Adrenal gland (tissue), 5 donors: Measurements from ENCODE around the gene NAV2.

ENCODE experiments used
- CTCF ChIP-seq, 6 experiments: fragments of 450-650 bp in 4 of 6; fragments of 200-600 bp in 2 of 6; sonication (generic) in 1 of 6; IDR thresholded peaks; 1 replicate in 5 of 6; 2 replicates in 1 of 6; pipeline versions ENCODE4 v1.5.1 to v1.8.0; 2016 to 2021; ENCODE audit warnings: antibody characterized with exemption in 6 of 6, mild to moderate bottlenecking in 2 of 6, moderate library complexity in 1 of 6
- POLR2A ChIP-seq, 2 donors: fragments of 450-650 bp; IDR thresholded peaks; one replicate each; pipeline ENCODE4 v1.6.1; 2017; ENCODE audit warnings: antibody characterized with exemption in 2 of 2, mild to moderate bottlenecking in 2 of 2, moderate library complexity in 1 of 2
- donor health status: DM: no; HTN: no; CAD: no.

- TF ChIP-seq CTCF (IDR thresholded peaks at IDR 0.05), result no peak
- TF ChIP-seq POLR2A (IDR thresholded peaks at IDR 0.05), result no peak
Measured at GRCh38 chr11:19949606-19950005, 237.0 kb downstream of the NAV2 start.
